NCI-H526 treated with DMSO at 0.1 percent for 48 hours (cell line): ENCODE data around the gene FAM222A.

ENCODE experiments used
- DNase-seq: peaks from one replicate; lab custom pipeline; 2025; lab: John Stamatoyannopoulos, UW

FAM222A gene

DNA sequence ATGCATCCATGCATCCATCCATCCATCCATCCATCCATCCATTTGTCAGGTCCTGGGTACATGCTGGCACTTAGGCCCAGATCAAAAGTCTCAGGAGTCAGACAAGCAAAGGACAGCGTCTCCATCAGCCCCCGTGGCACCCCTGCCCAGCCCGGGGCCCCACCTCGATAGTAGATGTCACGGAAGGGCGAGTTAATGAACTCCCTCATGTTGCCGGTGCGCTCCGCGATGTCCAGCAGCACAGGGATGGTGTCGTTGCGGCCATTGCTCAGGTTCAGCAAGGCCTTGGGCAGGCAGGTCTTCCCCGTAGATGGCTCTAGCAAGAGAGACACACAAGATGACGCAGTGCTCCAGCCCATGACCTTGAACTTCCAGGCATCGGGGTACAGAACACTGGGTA lies 89.2 kb downstream of the FAM222A start:
- no peak for DNase-seq

DNA sequence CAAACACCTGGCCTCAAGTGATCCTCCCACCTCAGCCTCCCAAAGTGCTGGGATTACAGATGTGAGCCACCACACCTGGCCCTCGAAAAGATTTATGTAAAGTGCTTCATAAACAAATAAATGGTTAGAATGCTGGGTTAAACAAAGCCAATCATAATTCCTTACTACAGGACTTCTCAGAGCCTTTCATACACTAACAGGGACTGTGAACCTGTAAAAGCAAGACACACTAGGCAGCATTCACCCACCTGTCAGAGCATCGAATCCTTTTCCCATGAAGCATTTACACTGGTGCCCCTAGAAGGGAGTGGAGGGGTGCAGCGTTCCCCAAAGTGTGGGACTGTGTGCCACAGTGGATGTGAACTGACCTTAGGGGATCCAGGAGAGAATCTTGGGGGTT lies 90.1 kb downstream of the FAM222A start:
- no peak for DNase-seq

DNA sequence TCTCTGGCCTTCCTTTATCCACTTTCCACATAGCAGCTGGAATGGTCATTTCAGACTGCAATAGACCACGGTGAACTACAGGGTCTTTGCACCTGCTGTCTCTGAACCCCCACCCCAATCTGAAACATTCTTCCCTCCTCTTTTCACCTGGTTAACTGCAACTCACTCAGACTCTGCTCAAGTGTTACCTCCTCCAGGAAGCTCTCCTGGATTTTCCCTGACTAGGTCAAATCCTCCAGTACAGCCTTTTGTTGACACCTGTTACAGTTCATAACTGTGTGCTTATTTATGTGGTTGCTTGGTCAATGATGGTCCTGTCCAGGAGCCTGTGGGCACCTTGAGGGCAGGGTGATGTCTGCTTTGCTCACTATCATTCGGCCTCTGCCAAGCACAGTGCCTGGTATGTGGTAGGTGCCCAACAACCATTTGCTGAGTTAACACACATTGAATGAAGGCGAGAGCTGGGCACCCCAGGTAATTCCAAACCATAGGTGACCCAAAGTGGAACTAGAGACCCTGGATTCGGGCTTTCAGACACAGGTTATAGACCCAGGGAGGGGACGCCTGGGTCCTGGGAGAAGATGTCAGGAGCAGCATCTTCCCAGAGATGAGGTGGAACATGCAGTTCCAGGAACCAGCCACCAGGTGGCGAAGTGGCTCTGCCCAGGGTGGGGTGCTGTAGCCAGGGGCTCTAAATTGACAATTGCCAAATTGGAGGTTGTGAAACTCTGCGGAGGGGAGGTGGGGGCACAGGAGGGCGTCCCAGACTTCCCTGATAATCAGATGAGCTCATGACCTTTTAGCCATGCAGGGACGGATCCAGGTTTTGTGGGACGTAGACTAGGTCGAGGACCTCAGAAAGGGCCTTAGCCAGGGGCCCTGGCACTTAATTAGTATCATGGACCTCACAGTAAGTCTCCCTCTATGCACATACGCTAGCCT lies 91.5 kb downstream of the FAM222A start:
- DNase-seq = peak; percentile 9

DNA sequence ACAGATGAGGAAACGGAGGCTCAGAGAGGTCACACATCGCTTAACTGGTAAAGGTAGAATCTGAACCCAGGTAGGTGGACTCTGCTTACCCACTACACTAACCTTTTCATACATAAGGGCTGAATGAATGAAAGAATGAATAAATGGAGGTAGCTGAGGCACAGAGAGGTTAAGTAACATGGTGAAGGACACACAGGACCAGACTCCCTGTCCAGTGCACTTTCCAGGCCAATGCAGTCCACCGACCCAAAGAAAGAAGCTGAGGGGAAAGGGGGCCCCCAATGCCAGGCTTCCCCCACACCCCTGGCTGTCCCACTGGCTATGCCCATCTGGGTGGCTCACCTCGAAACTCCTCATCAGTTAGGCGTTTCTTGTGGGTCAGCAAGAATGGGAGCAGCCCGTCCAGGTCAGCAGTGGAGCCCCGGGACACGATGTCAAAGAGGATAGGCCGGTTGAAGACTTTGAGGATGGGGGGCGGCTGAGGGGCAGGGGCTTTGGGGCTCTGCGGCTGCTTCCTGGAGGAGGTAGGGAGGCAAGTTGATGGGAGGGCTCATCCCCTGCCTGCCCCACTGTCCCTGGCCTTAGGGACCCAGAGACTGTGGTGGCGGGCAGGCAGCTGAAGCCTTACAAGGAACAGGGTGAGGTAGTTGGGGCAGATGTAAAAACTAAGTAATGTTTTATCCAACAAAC lies 94.5 kb downstream of the FAM222A start:
- no peak for DNase-seq

DNA sequence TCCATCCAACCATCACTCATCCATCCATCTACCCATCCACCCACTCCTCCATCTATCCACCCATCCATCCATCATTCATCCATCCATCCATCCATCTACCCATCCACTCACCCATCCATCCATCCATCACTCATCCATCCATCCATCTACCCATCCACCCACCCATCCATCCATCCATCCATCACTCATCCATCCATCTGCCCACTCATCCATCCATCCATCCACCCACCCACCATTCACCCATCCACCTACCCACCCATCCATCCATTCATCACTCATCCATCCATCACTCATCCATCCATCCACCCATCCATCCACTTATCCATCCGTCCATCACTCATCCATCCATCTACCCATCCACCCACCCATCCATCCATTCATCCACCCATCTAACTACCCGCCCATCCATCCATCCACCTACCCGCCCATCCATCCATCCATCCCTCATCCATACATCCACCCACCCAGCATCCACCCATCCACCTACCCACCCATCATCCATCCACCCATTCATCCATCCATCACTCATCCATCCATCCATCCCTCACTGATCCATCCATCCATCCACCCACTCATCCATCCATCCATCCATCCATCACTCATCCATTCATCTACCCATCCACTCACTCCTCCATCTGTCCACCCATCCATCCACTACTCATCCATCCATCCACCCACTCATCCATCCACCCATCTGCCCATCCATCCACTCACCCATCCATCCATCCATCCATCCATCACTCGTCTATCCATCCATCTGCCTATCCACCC lies 95.4 kb downstream of the FAM222A start:
- DNase-seq = no peak

DNA sequence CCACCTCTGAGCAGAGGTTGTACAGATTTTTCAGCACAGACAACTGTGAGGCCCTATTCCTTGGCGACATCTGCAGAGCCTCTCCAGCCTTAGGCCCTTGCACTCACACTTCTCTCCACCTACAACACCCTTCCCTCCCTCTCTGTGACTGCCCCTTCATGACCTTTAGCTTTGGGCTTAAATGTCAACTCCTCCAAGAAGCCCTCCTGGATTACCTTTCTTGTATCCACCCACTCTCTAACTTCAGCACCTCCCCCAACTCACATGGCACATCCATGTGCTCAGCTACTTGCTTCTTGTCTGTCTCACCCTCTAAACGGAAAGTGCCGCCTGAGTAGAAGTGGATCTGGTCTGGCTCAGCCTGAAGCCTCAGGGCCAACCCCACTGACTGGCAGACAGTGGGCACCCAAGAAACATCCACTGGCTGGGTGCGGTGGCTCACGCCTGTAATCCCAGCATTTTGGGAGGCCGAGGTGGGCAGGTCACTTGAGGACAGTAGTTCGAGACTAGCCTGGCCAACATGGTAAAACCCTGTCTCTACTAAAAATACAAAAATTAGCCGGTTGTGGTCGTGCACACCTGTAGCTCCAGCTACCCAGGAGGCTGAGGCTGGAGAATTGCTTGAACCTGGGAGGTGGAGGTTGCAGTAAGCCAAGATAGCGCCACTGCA lies 97.5 kb downstream of the FAM222A start:
- DNase-seq = no peak

DNA sequence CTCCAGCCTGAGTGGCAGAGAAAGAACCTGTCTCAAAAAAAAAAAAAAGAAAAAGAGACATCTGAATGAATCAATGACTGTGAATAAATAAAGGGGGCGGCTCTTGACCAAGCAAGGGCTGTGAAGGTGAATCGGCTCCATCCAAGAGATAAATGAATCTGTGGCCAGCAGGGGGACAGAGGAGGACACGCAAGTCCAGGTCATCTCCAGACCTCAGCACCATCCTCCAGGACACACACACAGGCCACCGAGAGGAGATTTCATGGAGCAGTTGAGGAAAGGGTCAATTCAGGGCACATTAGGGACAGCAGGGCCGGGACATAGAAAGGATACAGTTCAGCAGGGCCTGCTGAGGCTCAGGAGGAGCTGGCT lies 98.0 kb downstream of the FAM222A start:
- DNase-seq = no peak

DNA sequence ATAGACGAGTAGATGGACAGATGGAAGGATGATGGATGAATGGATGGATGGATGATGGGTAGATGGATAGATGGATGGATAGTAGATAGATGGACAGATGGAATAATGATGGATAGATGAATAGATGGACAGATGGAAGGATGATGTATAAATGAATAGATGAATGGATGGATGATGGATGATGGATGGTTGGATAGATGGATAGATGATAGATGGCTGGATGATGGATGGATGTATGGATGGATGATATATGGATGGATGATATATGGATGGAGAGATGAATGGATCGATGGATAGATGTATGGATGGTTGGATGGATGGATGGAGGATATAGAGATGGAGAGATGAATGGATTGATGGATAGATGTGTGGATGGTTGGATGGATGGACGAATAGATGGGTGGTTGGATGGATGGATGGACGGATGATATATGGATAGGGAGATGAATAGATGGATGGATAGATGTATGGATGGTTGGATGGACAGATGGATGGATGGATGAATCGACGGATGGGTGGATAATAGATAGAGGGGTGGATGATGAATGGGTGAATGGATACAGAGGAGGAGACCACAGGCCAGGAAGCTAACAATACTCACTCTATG lies 100.3 kb downstream of the FAM222A start:
- DNase-seq = no peak

DNA sequence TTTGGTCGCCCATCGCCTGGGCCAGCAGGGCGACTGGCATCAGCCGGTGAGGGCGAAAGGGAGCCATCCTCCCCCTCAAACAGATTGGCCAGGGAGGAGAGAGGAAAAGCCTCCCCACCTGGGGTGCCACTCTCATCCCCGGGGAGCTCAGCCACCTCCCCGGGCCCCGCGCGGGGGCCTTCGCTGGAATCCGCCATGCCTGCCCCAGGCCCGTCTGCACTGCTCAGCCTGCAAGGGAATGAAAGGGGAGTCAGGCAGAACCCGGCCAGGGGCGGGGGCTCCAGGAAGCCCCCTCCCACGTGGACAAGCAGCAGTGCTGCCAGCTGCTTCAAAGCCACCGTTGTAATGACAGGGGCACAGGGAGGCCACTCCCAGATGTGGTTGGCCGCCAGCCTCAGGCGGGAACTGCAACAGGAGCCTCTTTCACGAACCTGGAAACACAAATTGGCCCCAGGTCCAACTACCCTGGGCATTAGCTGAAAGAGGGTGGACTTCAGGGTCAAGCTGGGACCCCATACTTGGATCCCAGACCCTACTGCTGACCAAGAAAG lies 101.0 kb downstream of the FAM222A start:
- DNase-seq = no peak

DNA sequence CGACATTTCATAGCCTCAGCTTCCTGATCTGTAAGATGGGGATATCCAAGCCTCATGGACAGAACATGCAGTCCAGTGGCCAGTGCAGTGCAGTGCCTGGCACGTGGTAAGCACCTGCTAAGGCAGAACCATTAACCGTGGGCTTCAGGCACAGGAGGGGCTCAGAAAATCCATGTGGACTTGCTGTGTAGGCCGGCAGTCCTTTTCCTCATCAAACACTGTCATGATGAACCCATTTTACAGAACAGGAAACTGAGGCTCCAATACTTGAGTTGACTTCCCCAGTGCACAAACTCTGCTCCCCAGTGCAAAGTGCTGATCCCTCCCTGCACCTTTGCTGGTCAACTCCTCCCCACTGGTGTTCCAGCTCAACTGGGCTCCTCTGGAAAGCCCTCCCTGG lies 101.6 kb downstream of the FAM222A start:
- DNase-seq = no peak

DNA sequence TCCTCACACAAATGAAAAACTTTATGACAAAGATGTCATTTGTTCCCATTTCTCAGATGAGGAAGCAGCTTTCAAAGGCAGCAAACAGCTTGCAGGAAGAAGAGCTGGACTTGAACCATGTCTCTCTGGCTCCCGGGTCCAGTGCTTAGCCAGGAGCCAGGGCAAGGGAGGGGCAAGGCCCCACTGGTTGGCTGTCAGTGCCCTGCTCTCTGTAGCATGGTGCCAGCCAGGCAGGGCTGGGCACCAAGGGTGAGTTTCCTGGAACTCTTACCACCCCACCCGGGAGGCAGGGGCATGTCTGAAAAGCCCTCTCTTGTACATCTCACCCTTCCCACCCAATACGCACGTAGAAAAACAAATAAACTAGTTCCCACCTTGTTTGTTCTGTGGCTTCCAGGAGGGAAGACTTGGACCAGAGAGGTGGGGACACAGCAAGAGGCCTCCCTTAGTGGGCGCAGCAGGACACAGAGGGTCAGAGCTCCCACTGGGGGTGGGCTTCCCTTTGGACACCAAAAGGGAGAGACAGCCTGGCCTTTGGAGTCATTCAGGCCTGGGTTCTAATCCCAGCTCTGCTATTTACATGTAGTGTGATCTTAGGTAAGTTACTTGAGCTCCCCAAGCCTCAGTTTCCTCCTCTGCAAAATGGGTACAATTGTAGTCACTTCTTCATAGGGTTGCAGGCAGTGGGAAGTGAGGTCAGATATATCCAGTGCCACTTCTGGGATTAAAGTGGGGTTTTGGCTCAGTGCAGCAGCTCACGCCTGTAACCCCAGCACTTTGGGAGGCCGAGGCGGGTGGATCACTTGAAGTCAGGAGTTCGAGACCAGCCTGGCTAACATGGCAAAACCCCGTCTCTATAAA lies 102.4 kb downstream of the FAM222A start:
- DNase-seq = no peak

DNA sequence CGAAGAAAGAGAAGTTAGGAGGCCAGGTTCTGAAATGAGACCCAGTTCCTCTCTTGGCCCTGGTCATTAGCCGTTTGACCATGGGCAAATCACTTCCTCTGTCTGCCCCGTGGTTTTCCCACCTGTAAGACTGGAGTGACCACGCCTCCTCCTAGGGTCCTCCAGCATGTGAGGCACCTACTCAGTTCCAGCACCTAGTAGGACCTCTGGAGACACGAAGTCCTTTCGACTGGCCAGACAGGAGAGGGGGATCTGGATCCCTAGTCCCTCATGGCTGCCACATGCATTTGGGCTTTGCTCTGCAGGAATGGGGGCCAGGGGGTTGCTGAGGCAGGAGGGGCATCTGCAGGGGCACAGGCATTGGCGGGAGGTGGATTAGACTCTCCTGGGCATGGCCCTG lies 103.2 kb downstream of the FAM222A start:
- no peak for DNase-seq

DNA sequence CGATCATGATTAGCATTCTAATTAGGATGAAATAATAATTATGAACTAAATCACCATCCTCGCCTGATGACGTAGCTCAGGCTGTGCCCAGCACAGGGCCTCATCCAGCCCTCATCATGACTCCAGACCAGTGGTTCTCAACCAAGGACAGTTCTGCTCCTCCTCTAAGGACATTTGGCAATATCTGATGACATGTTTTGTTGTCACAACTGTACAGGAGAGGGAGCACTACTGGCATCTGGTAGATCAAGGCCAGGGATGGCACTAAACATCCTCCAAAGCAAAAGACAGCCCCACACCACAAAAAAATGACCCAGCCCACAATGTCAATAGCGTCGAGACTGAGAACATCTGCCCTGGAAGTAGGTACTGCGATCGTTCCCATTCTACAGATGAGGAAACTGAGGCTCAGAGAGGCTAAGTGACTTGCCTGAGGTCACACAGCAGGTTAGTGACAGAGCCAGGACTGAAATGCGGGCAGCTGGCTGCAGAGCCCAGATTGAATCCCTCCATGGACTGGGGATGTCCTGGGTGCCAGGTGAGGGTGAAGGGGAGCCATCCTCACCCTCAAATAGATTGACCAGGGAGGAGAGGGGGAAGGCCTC lies 104.1 kb downstream of the FAM222A start:
- DNase-seq = no peak

DNA sequence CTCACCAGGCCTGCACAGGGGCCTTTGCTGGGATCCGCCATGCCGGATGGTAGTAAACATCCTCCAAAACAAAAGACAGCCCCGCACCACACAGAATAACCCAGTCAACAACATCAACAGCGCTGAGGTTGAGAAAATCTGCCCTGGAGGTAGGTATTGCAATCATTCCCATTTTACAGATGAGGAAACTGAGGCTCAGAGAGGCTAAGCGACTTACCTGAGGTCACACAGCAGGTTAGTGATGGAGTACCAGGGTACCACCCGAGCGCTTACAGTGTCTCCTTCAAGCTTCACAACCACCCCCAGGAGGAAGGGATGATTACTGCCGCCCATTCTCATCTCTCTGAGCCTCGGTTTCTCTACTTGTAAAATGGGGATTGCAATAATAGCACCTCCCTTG lies 104.6 kb downstream of the FAM222A start:
- DNase-seq = no peak

DNA sequence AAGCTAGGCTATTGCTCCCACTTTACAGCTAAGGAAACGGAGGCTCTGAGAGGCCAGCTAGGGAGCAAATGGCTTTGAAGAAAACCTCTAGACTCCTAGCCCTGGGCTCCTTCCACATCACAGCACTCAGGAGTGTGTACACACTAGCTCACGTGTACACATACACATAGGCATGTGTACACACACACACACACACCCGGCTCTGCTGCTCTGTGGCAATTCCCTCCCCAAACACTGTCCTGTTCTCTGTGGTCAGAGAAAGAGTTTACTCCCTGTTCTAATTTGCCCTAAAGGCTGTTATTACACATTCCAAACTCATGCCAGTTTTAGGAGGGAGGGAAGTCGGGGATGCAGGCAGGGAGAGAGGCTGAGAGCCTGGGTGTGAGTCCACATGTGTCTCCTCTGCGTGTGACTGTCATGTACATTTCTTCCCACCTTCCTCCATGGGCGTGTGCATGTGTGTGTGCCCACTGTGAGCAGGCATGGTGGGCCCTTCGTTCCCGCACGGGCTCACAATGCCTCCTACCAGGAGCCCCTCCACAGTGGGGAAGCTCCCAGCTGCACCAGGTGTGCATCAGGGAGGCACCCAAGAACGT lies 105.4 kb downstream of the FAM222A start:
- no peak for DNase-seq
